ENCODE measurements around the gene DST.

Gene DST

DNA sequence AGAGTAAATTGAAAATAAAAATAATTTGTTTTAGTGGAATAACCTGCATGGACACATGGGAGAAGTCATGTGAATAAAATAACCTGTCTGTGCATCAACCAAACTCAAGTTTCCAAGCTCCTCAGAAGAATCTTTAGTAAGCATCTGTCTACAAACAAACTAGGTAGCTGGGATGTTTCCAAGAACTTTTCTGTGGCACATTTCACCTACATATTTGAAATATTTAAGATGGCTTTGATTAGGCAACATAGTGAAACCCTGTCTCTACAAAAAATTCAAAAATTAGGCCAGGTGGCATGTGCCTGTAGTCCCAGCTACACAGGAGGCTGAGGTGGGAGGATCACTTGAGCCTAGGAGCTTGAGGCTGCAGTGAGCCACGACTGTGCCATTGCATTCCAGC is 168.2 kb downstream of the DST start:
- TF ChIP-seq, protein P1, sequence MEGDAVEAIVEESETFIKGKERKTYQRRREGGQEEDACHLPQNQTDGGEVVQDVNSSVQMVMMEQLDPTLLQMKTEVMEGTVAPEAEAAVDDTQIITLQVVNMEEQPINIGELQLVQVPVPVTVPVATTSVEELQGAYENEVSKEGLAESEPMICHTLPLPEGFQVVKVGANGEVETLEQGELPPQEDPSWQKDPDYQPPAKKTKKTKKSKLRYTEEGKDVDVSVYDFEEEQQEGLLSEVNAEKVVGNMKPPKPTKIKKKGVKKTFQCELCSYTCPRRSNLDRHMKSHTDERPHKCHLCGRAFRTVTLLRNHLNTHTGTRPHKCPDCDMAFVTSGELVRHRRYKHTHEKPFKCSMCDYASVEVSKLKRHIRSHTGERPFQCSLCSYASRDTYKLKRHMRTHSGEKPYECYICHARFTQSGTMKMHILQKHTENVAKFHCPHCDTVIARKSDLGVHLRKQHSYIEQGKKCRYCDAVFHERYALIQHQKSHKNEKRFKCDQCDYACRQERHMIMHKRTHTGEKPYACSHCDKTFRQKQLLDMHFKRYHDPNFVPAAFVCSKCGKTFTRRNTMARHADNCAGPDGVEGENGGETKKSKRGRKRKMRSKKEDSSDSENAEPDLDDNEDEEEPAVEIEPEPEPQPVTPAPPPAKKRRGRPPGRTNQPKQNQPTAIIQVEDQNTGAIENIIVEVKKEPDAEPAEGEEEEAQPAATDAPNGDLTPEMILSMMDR (IDR thresholded peaks at IDR 0.05): no peak
- no peak for TF ChIP-seq ZFX (IDR thresholded peaks at IDR 0.05; ENCODE audit: borderline replicate concordance)
- no peak overlapping the region for H3K27ac ChIP-seq

DNA sequence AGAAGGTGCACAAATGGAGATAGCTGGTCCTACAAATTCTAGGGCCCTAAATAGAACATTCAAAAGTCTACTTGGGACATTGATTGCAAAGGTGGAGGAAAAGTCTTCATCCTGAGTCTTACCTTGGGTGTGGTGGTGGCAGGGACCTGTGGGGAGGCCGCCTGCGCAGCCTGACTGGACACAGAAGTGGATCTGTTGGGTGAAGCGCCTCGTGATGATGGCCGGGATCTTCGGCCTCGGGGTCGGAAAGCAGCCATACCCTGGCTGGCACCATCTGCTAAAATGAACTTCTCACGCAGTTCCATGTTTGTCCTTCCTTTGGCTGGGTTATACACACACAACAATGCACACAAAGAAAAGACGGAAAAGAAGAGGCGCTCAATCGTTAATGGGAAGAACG is 179.2 kb downstream of the DST start:
- TF ChIP-seq, protein P1 (IDR thresholded peaks at IDR 0.05): no peak
- no peak for TF ChIP-seq ZFX (IDR thresholded peaks at IDR 0.05; ENCODE audit: borderline replicate concordance)
- H3K27ac ChIP-seq: no peak overlapping the region

DNA sequence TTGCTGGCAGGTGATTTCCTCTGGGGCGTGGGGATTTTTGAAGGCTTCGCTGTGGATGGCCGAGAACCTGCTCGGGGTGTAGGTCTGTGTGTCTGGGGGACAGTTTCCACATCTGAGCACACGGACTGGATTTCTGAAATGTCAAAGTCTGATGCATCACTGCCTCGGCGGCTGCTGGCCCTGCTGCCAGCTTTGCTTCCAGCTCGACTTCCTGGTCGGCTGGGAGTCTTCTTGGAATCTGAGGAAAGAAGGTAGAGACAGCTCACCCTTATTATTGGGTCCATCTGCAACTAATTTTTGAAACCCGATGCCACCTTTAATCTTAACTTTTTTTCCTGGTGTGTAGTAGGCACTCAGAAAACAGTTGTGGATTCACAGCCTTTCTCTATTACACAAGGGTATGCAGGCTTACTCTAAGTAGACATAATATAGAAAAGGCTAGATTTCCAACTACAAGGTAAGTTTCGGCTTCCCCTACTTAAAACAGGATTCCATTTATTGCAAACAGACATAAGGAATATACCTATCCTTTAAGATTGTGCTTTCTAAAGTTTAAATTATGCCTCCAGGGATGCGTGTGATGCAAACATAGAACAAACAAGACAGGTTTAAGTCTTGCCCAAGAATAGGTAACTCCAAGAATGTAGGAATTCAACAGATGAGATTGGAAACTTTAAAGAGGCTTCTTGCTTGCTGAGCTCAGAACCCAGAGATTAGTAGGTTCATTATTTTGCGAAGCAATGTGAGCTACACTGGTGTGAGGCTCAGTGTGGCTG is 183.5 kb downstream of the DST start:
- no peak overlapping the region for H3K27ac ChIP-seq
- TF ChIP-seq, protein P1 (IDR thresholded peaks at IDR 0.05): no peak
- TF ChIP-seq ZFX (IDR thresholded peaks at IDR 0.05; ENCODE audit: borderline replicate concordance): no peak

DNA sequence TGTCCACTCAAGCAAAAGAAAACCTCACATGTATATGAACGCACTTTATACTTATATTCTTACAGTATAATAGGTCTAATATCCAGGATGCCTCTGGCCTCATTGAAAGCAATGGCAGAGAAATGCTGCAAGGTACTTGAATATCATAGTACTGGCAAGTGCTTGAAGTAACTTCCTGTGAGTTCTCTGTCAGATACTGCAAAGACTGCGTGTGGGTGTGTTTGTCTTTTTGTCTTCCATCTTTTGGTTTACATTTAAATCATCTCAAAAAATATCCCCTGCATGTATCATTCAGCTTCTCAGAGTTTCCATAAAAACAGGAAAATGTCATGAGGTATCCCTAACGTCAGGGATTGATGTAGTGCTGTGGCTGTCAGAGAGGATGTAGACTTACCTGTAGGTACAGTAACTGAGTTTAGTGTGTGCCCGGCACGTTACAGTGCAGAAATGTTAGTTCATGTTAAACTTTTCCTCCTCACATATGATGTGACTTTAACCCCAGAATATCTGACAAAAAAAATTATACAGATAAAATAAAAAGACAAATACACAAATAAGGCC is 184.3 kb downstream of the DST start:
- TF ChIP-seq ZFX (IDR thresholded peaks at IDR 0.05; ENCODE audit: borderline replicate concordance): no peak
- TF ChIP-seq, protein P1 (IDR thresholded peaks at IDR 0.05): no peak
- H3K27ac ChIP-seq: no peak overlapping the region

DNA sequence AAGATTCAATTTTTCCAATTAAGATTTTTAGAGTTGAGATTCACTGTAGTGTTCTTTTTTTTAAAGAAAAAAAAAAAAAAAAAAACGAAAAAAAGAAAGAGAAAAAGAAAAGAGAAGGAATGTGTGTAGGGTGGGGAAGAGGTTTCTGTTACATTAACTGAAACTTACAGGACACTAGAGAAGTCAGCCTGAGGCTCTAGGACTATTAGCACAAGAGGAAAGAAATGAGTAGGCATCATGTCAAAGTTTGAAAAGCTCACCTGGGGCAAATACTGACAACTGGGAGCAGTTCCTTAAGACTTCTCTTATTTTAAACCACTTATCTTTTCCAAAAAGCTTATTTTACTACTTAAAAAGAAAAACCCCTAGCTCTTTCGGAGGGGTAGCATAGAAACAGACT is 185.9 kb downstream of the DST start:
- no peak overlapping the region for H3K27ac ChIP-seq
- no peak for TF ChIP-seq ZFX (IDR thresholded peaks at IDR 0.05; ENCODE audit: borderline replicate concordance)
- TF ChIP-seq, protein P1 (IDR thresholded peaks at IDR 0.05): no peak

DNA sequence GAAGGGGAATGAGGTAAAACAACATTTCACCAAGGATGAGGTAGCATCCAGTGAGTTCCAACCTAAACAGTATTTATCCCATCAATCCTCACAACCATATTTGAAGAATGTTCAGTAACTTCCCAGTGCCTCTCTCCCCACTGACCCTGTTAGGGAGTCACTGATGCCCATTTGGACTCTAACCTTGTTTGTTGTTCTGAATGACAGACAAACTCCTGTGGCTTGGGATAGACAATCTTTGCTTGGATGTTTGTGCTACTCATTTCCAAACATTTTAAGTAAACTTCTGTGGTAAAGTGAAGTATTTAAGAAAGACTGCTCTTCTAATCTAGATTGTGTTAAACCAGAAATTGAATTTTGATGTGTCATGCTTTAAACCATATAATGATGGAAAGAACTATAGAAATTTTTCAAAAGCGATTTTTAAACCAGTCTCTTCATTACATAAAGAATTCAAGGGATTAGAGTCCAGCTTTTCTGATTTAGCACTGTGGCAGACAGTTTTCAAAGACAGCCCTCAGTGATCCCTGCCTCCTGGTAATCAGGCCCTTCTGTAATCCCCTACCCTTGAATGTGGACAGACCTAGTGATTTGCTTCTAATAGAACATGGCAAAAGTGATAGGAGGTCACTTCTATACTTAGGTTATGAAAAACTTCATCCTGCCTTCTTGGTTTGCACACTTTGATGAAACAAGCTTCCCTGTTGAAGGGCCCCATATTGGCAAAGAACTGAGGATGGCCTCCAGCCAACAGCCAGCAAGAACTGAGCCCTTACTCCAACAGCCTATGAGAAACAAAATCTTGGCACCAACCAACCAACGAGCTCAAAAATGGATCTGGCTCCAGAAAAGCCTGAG is 191.6 kb downstream of the DST start:
- TF ChIP-seq, protein P1 (IDR thresholded peaks at IDR 0.05): no peak
- TF ChIP-seq ZFX (IDR thresholded peaks at IDR 0.05; ENCODE audit: borderline replicate concordance): no peak
- no peak overlapping the region for H3K27ac ChIP-seq
